ENCODE data around the gene NECTIN1. TPM values are rescaled to one million over a fixed set of nuclear protein-coding genes. Genes with fewer than 3 reads are reported as not detected.

NECTIN1 gene
- polyA plus RNA-seq, 1 donor from 2014 or later = 0.11 TPM

- Mint-ChIP-seq H3K27me3 (peaks cover 4% of the 10 kb centered on the region), H3K4me3 (no peak overlapping the region), H3K27ac (no peak overlapping the region)
Observed at GRCh38 chr11:119652907-119653659, 75.9 kb downstream of the NECTIN1 start.

GRCh38 chr11:119651802-119652584 lies 77.0 kb downstream of the NECTIN1 start:
- Mint-ChIP-seq H3K27ac (peak overlapping the region in 1 of 3 donors; percentile 73), H3K27me3 (peaks cover 4% of the 10 kb centered on the region), H3K4me1 (no peaks in the 10 kb centered on the region), H3K9me3 (no peaks in the 10 kb centered on the region), H3K36me3 (no peaks in the 10 kb centered on the region), H3K4me3 (no peak overlapping the region)

More at GRCh38 chr11:119652907-119653659, 75.9 kb downstream of the NECTIN1 start:
- Mint-ChIP-seq H3K4me1 (no peaks in the 10 kb centered on the region), H3K9me3 (no peaks in the 10 kb centered on the region), H3K36me3 (no peaks in the 10 kb centered on the region)

GRCh38 chr11:119650251-119650650 lies 78.7 kb downstream of the NECTIN1 start:
- Mint-ChIP-seq H3K4me3 (no peak overlapping the region), H3K27me3 (peaks cover 5% of the 10 kb centered on the region), H3K36me3 (no peaks in the 10 kb centered on the region), H3K9me3 (no peaks in the 10 kb centered on the region), H3K4me1 (no peaks in the 10 kb centered on the region), H3K27ac (no peak overlapping the region)

- H3K27me3 Mint-ChIP-seq = peaks cover 5% of the 10 kb centered on the region
- no peak overlapping the region for H3K27ac Mint-ChIP-seq
- H3K4me3 Mint-ChIP-seq = no peak overlapping the region
- H3K9me3 Mint-ChIP-seq = no peaks in the 10 kb centered on the region
- no peaks in the 10 kb centered on the region for H3K4me1 Mint-ChIP-seq
- H3K36me3 Mint-ChIP-seq = no peaks in the 10 kb centered on the region
Observed at GRCh38 chr11:119647254-119647653, 81.7 kb downstream of the NECTIN1 start.

GRCh38 chr11:119645018-119645417 lies 84.0 kb downstream of the NECTIN1 start:
- Mint-ChIP-seq H3K9me3 (no peaks in the 10 kb centered on the region), H3K4me1 (no peaks in the 10 kb centered on the region), H3K36me3 (no peaks in the 10 kb centered on the region), H3K27me3 (peaks cover 3% of the 10 kb centered on the region), H3K27ac (no peak overlapping the region), H3K4me3 (no peak overlapping the region)

GRCh38 chr11:119644502-119644901 lies 84.5 kb downstream of the NECTIN1 start:
- Mint-ChIP-seq H3K36me3 (no peaks in the 10 kb centered on the region), H3K27me3 (peaks cover 3% of the 10 kb centered on the region), H3K9me3 (no peaks in the 10 kb centered on the region), H3K27ac (no peak overlapping the region), H3K4me3 (no peak overlapping the region), H3K4me1 (no peaks in the 10 kb centered on the region)

GRCh38 chr11:119643876-119644225 lies 85.1 kb downstream of the NECTIN1 start:
- H3K9me3 Mint-ChIP-seq = peaks cover 0 to 2% (median 0%) of the 10 kb centered on the region in 3 donors
- H3K4me1 Mint-ChIP-seq = no peaks in the 10 kb centered on the region
- no peak overlapping the region for H3K4me3 Mint-ChIP-seq
- H3K36me3 Mint-ChIP-seq = no peaks in the 10 kb centered on the region
- H3K27ac Mint-ChIP-seq = no peak overlapping the region
- peaks cover 4% of the 10 kb centered on the region for H3K27me3 Mint-ChIP-seq

GRCh38 chr11:119643212-119643875 lies 85.7 kb downstream of the NECTIN1 start:
- Mint-ChIP-seq H3K9me3 (peaks cover 0 to 2% (median 0%) of the 10 kb centered on the region in 3 donors), H3K4me1 (no peaks in the 10 kb centered on the region), H3K27ac (no peak overlapping the region), H3K4me3 (peak overlapping the region in 1 of 4 donors; percentile 70), H3K36me3 (no peaks in the 10 kb centered on the region), H3K27me3 (peaks cover 4% of the 10 kb centered on the region)

- peaks cover 4% of the 10 kb centered on the region for H3K27me3 Mint-ChIP-seq
- peaks cover 0 to 2% (median 0%) of the 10 kb centered on the region in 3 donors for H3K9me3 Mint-ChIP-seq
- H3K4me1 Mint-ChIP-seq = no peaks in the 10 kb centered on the region
- no peak overlapping the region for H3K4me3 Mint-ChIP-seq
- H3K36me3 Mint-ChIP-seq = no peaks in the 10 kb centered on the region
- H3K27ac Mint-ChIP-seq = no peak overlapping the region
Observed at GRCh38 chr11:119641983-119642745, 86.8 kb downstream of the NECTIN1 start.

- no peak overlapping the region for H3K4me3 Mint-ChIP-seq
- peaks cover 4% of the 10 kb centered on the region for H3K27me3 Mint-ChIP-seq
- peaks cover 0 to 5% (median 0%) of the 10 kb centered on the region in 3 donors for H3K9me3 Mint-ChIP-seq
- H3K27ac Mint-ChIP-seq = no peak overlapping the region
- no peaks in the 10 kb centered on the region for H3K4me1 Mint-ChIP-seq
- H3K36me3 Mint-ChIP-seq = no peaks in the 10 kb centered on the region
Observed at GRCh38 chr11:119640541-119640940, 88.5 kb downstream of the NECTIN1 start.

GRCh38 chr11:119639642-119640205 lies 89.3 kb downstream of the NECTIN1 start:
- H3K36me3 Mint-ChIP-seq = no peaks in the 10 kb centered on the region
- peaks cover 0 to 5% (median 0%) of the 10 kb centered on the region in 3 donors for H3K9me3 Mint-ChIP-seq
- no peaks in the 10 kb centered on the region for H3K4me1 Mint-ChIP-seq
- H3K27ac Mint-ChIP-seq = peak overlapping the region in 1 of 3 donors; percentile 6
- H3K27me3 Mint-ChIP-seq = peaks cover 3% of the 10 kb centered on the region
- no peak overlapping the region for H3K4me3 Mint-ChIP-seq

- Mint-ChIP-seq H3K36me3 (no peaks in the 10 kb centered on the region), H3K27ac (no peak overlapping the region), H3K4me3 (no peak overlapping the region), H3K27me3 (peaks cover 3% of the 10 kb centered on the region), H3K4me1 (no peaks in the 10 kb centered on the region), H3K9me3 (peaks cover 0 to 5% (median 0%) of the 10 kb centered on the region in 3 donors)
Observed at GRCh38 chr11:119638851-119639250, 90.1 kb downstream of the NECTIN1 start.

- peaks cover 0 to 5% (median 2%) of the 10 kb centered on the region in 3 donors for H3K9me3 Mint-ChIP-seq
- H3K27ac Mint-ChIP-seq = no peak overlapping the region
- H3K4me3 Mint-ChIP-seq = no peak overlapping the region
- no peaks in the 10 kb centered on the region for H3K4me1 Mint-ChIP-seq
- H3K27me3 Mint-ChIP-seq = peaks cover 2% of the 10 kb centered on the region
- H3K36me3 Mint-ChIP-seq = no peaks in the 10 kb centered on the region
Observed at GRCh38 chr11:119637481-119637880, 91.5 kb downstream of the NECTIN1 start.

- H3K27me3 Mint-ChIP-seq = peaks cover 2% of the 10 kb centered on the region
- H3K27ac Mint-ChIP-seq = no peak overlapping the region
- peaks cover 0 to 5% (median 2%) of the 10 kb centered on the region in 3 donors for H3K9me3 Mint-ChIP-seq
- H3K4me1 Mint-ChIP-seq = no peaks in the 10 kb centered on the region
- no peak overlapping the region for H3K4me3 Mint-ChIP-seq
- no peaks in the 10 kb centered on the region for H3K36me3 Mint-ChIP-seq
Observed at GRCh38 chr11:119635776-119636175, 93.2 kb downstream of the NECTIN1 start.
